PC-3 (cell line): ENCODE data around the gene BCL2L13. TPM values are rescaled to one million over a fixed set of nuclear protein-coding genes. Genes with fewer than 3 reads are reported as not detected.

Source experiments
- ATAC-seq: fragments of 200-7000 bp; cut with Tn5 transposase; 2 replicates; pipeline ENCODE4 v1.9.1; 2020; ENCODE audit warnings: mild to moderate bottlenecking, moderate library complexity
- BruUV-seq: library from RNA; stranded (reverse); fragments of 400-500 nt; replicated peaks from 2 replicates; lab custom pipeline; 2021; lab: Mats Ljungman, UMichigan
- CTCF ChIA-PET: fragments of 300-600 bp; sonication (Branson Sonifier 250); formaldehyde crosslinking; loops from one replicate; lab custom pipeline; 2022; ENCODE audit warnings: antibody characterized with exemption; lab: Charles Lee
- POLR2A ChIA-PET: fragments of 300-600 bp; sonication (Branson Sonifier 250); formaldehyde crosslinking; loops from one replicate; lab custom pipeline; 2022; ENCODE audit warnings: antibody characterized with exemption; ENCODE audit not compliant: unreplicated experiment; lab: Charles Lee
- DNase-seq: peaks from one replicate; pipeline ENCODE4 v3.0.0-alpha.2; 2015
- H2AFZ ChIP-seq: fragments of 300-600 bp; sonication (generic); 2 replicates; pipeline ENCODE4 v1.6.0; 2016; ENCODE audit warnings: antibody characterized with exemption, low read length
- H3F3A ChIP-seq: fragments of 300-600 bp; sonication (generic); one replicate; pipeline ENCODE4 v1.6.0; 2017; ENCODE audit warnings: antibody characterized with exemption, low read length, control low read depth, mild to moderate bottlenecking; ENCODE audit not compliant: unreplicated experiment
- H3K27ac ChIP-seq: fragments of 300-600 bp; sonication (generic); 2 replicates; pipeline ENCODE4 v1.5.1; 2016; ENCODE audit warnings: mild to moderate bottlenecking, low read length
- H3K27me3 ChIP-seq: fragments of 300-600 bp; sonication (generic); 2 replicates; pipeline ENCODE4 v1.6.1; 2016; ENCODE audit warnings: low read length, mixed read lengths
- H3K36me3 ChIP-seq: fragments of 300-600 bp; sonication (generic); 2 replicates; pipeline ENCODE4 v1.6.1; 2016; ENCODE audit warnings: low read depth, mixed run types, low read length, mixed read lengths
- H3K4me1 ChIP-seq: fragments of 300-600 bp; sonication (generic); 2 replicates; pipeline ENCODE4 v1.5.1; 2016; ENCODE audit warnings: low read length; ENCODE audit not compliant: insufficient read depth
- H3K4me2 ChIP-seq: fragments of 300-600 bp; sonication (generic); 2 replicates; pipeline ENCODE4 v1.6.0; 2016; ENCODE audit warnings: low read length
- H3K4me3 ChIP-seq: fragments of 300-600 bp; sonication (generic); 2 replicates; pipeline ENCODE4 v1.5.1; 2016; ENCODE audit warnings: mild to moderate bottlenecking, low read length, mixed read lengths
- H3K79me2 ChIP-seq: fragments of 300-600 bp; sonication (generic); 2 replicates; pipeline ENCODE4 v1.6.1; 2017; ENCODE audit warnings: low read length, mixed read lengths
- H3K9ac ChIP-seq: fragments of 300-600 bp; sonication (generic); 2 replicates; pipeline ENCODE4 v1.6.0; 2016; ENCODE audit warnings: mild to moderate bottlenecking, low read length
- H3K9me2 ChIP-seq: fragments of 300-600 bp; sonication (generic); replicated peaks from 2 replicates; pipeline ENCODE4 v1.6.1; 2016; ENCODE audit warnings: mixed run types, low read length, mixed read lengths
- H3K9me3 ChIP-seq: fragments of 300-600 bp; sonication (generic); 2 replicates; pipeline ENCODE4 v1.6.1; 2016; ENCODE audit warnings: low read length, mixed read lengths
- H4K20me1 ChIP-seq: fragments of 300-600 bp; sonication (generic); 2 replicates; pipeline ENCODE4 v1.6.1; 2016; ENCODE audit warnings: low read length, mixed read lengths
- CTCF ChIP-seq: fragments of 300-600 bp; sonication (generic); conservative IDR thresholded peaks from 2 replicates; pipeline ENCODE4 v1.5.1; 2017; ENCODE audit warnings: antibody characterized with exemption, low read depth, mild to moderate bottlenecking, low read length
- EZH2 ChIP-seq: fragments of 300-600 bp; sonication (generic); IDR thresholded peaks from one replicate; pipeline ENCODE4 v1.6.1; 2017; ENCODE audit warnings: antibody characterized with exemption, mild to moderate bottlenecking, low read length; ENCODE audit not compliant: unreplicated experiment
- EZH2phosphoT487 ChIP-seq: fragments of 300-600 bp; sonication (generic); IDR thresholded peaks from 2 replicates; pipeline ENCODE4 v1.6.1; 2018; ENCODE audit warnings: mild to moderate bottlenecking, antibody characterized with exemption, low read length, borderline replicate concordance
- intact Hi-C: fragments of 100-400 bp; cut with micrococcal nuclease; formaldehyde crosslinking; loops from 2 replicates; pipeline ENCODE4 v1.9.0; 2023
- total RNA-seq: library from RNA; depleted of rRNA; stranded (reverse); fragments of >200 nt; gene quantifications from 2 replicates; pipeline ENCODE4 v1.2.3, GENCODE V29; 2014

Gene BCL2L13
- total RNA-seq, 1 experiment from 2014 or later, result 31.3 TPM

- Histone ChIP-seq H3K9me3 (no peaks in the 10 kb centered on the region), H3K4me1 (no peaks in the 10 kb centered on the region), H3F3A (no peaks in the 10 kb centered on the region), H3K36me3 (peaks cover 14% of the 10 kb centered on the region; the same call in 1 of the 2 replicates), H3K9ac (no peak overlapping the region), H3K27me3 (no peaks in the 10 kb centered on the region), H3K79me2 (peaks cover 7% of the 10 kb centered on the region; the same call in 1 of the 2 replicates), H3K27ac (no peak overlapping the region), H4K20me1 (no peaks in the 10 kb centered on the region), H3K9me2 (no peaks in the 10 kb centered on the region), H3K4me2 (no peak overlapping the region), H2AFZ (no peak overlapping the region), H3K4me3 (no peak overlapping the region)
- no peak for TF ChIP-seq EZH2
- no peak for TF ChIP-seq CTCF
- no peak for TF ChIP-seq EZH2phosphoT487
- ATAC-seq, result no peak
- ChIA-PET CTCF (no interaction called here), POLR2A (no interaction called here)
- no TSS peak for BruUV-seq
- intact Hi-C loops, result no loop called here
- DNase-seq, result no peak
Measured at GRCh38 chr22:17603668-17604067, 34.9 kb upstream of the BCL2L13 start.

GRCh38 chr22:17606496-17606895 lies 32.1 kb upstream of the BCL2L13 start:
- Histone ChIP-seq H3K36me3 (peaks cover 12% of the 10 kb centered on the region; the same call in 1 of the 2 replicates), H3K4me2 (no peak overlapping the region), H3K9me3 (no peaks in the 10 kb centered on the region), H4K20me1 (no peaks in the 10 kb centered on the region), H3K9me2 (no peaks in the 10 kb centered on the region), H3K9ac (no peak overlapping the region), H3F3A (no peaks in the 10 kb centered on the region), H3K27me3 (no peaks in the 10 kb centered on the region), H2AFZ (no peak overlapping the region), H3K27ac (no peak overlapping the region), H3K79me2 (peaks cover 7% of the 10 kb centered on the region; the same call in 1 of the 2 replicates), H3K4me1 (no peaks in the 10 kb centered on the region), H3K4me3 (no peak overlapping the region)
- ATAC-seq (no peak), DNase-seq (no peak)
- ChIA-PET POLR2A (no interaction called here), CTCF (no interaction called here)
- BruUV-seq, result no TSS peak
- intact Hi-C loops, result no loop called here
- TF ChIP-seq EZH2 (no peak), EZH2phosphoT487 (no peak), CTCF (no peak)

GRCh38 chr22:17607891-17608521 lies 30.6 kb upstream of the BCL2L13 start:
- TF ChIP-seq CTCF (no peak), EZH2 (no peak), EZH2phosphoT487 (no peak)
- no peak overlapping the region for H3K4me2 ChIP-seq
- H3K4me3 ChIP-seq, result no peak overlapping the region
- H3K9ac ChIP-seq, result no peak overlapping the region
- no peak for DNase-seq
- no peaks in the 10 kb centered on the region for H3F3A ChIP-seq
- H3K79me2 ChIP-seq, result peaks cover 7% of the 10 kb centered on the region; the same call in 1 of the 2 replicates
- peaks cover 23% of the 10 kb centered on the region; the same call in 1 of the 2 replicates for H3K36me3 ChIP-seq
- intact Hi-C loops, result no loop called here
- ChIA-PET POLR2A (no interaction called here), CTCF (no interaction called here)
- H3K9me2 ChIP-seq, result no peaks in the 10 kb centered on the region
- BruUV-seq, result no TSS peak
- H3K27me3 ChIP-seq, result no peaks in the 10 kb centered on the region
- H4K20me1 ChIP-seq, result no peaks in the 10 kb centered on the region
- no peaks in the 10 kb centered on the region for H3K9me3 ChIP-seq
- no peak overlapping the region for H3K27ac ChIP-seq
- H3K4me1 ChIP-seq, result no peaks in the 10 kb centered on the region
- H2AFZ ChIP-seq, result no peak overlapping the region
- no peak for ATAC-seq
